HEK293 (cell line): ENCODE results near the gene DVL1.

Experiments
- CTCF ChIA-PET: fragments of 350-600 bp; formaldehyde crosslinking; extraction: SDS; loops from one replicate; lab custom pipeline; 2021; ENCODE audit warnings: antibody characterized with exemption; lab: Yijun Ruan, JAX
- POLR2A ChIA-PET: fragments of 300-600 bp; formaldehyde crosslinking; extraction: SDS; loops from one replicate; lab custom pipeline; 2020; ENCODE audit warnings: antibody characterized with exemption, inconsistent platforms; lab: Yijun Ruan, JAX
- H3K27ac ChIP-seq: fragments of 200-500 bp; sonication (Bioruptor generic); 2 replicates; pipeline ENCODE4 v1.5.1; 2014; ENCODE audit warnings: low read depth, low read length, control low read depth, inconsistent platforms; ENCODE audit errors: extremely low read depth
- H3K36me3 ChIP-seq, 2 experiments: fragments of 200-500 bp in 1 of 2; sonication (Bioruptor generic) in 1 of 2; 1 replicate in 1 of 2; 2 replicates in 1 of 2; pipeline ENCODE4 v1.5.1; 2014 to 2017; ENCODE audit warnings: inconsistent platforms in 2 of 2, low read length in 2 of 2; ENCODE audit not compliant: control insufficient read depth in 2 of 2, insufficient read depth in 1 of 2
- H3K4me1 ChIP-seq: fragments of 200-500 bp; sonication (Bioruptor generic); 2 replicates; pipeline ENCODE4 v1.5.1; 2014; ENCODE audit warnings: mild to moderate bottlenecking, low read length, inconsistent platforms; ENCODE audit not compliant: control insufficient read depth, insufficient read depth
- H3K4me3 ChIP-seq: 2 replicates; pipeline ENCODE4 v1.5.1; 2011; ENCODE audit warnings: low read depth, mild to moderate bottlenecking, control low read depth, low read length, moderate library complexity
- H3K9me3 ChIP-seq: fragments of 200-500 bp; sonication (Bioruptor generic); 2 replicates; pipeline ENCODE4 v1.5.1; 2014; ENCODE audit warnings: low read depth, low read length, inconsistent platforms; ENCODE audit not compliant: control insufficient read depth, insufficient read depth
- BCL11B ChIP-seq: fragments of 450-650 bp; formaldehyde crosslinking; IDR thresholded peaks from 2 replicates; pipeline ENCODE4 v1.5.1; 2016; ENCODE audit warnings: low read depth, missing biosample characterization, missing genetic modification characterization
- BCL6B ChIP-seq: fragments of 450-650 bp; formaldehyde crosslinking; IDR thresholded peaks from 2 replicates; pipeline ENCODE4 v1.5.1; 2017; ENCODE audit warnings: missing biosample characterization, missing genetic modification characterization
- ELK4 ChIP-seq: IDR thresholded peaks from 2 replicates; pipeline ENCODE4 v1.6.1; 2011; ENCODE audit warnings: mild to moderate bottlenecking, low read depth, low read length, borderline replicate concordance
- HOXA7 ChIP-seq: sonication (generic); formaldehyde crosslinking; IDR thresholded peaks from 2 replicates; pipeline ENCODE4 v1.8.1; 2022; ENCODE audit warnings: missing genetic modification reagents, borderline replicate concordance
- KLF8 ChIP-seq: fragments of 450-650 bp; formaldehyde crosslinking; IDR thresholded peaks from 2 replicates; pipeline ENCODE4 v1.5.1; 2016; ENCODE audit warnings: missing biosample characterization, missing genetic modification characterization
- SALL2 ChIP-seq: fragments of 450-650 bp; formaldehyde crosslinking; IDR thresholded peaks from 2 replicates; pipeline ENCODE4 v1.5.0; 2017; ENCODE audit warnings: missing biosample characterization, mild to moderate bottlenecking, missing genetic modification characterization, borderline replicate concordance
- ZBTB48 ChIP-seq: fragments of 450-650 bp; formaldehyde crosslinking; IDR thresholded peaks from 2 replicates; pipeline ENCODE4 v1.5.1; 2016; ENCODE audit warnings: missing biosample characterization, missing genetic modification characterization
- ZEB2 ChIP-seq: fragments of 450-650 bp; formaldehyde crosslinking; IDR thresholded peaks from 2 replicates; pipeline ENCODE4 v1.5.1; 2016; ENCODE audit warnings: missing biosample characterization, missing genetic modification characterization
- ZNF10 ChIP-seq: fragments of 450-650 bp; formaldehyde crosslinking; IDR thresholded peaks from 2 replicates; pipeline ENCODE4 v1.5.1; 2017; ENCODE audit warnings: missing biosample characterization, missing genetic modification characterization
- ZNF121 ChIP-seq: fragments of 450-650 bp; formaldehyde crosslinking; IDR thresholded peaks from 2 replicates; pipeline ENCODE4 v1.5.1; 2016; ENCODE audit warnings: missing biosample characterization, missing genetic modification characterization
- ZNF169 ChIP-seq: fragments of 450-650 bp; formaldehyde crosslinking; IDR thresholded peaks from 2 replicates; pipeline ENCODE4 v1.5.1; 2016; ENCODE audit warnings: missing biosample characterization, missing genetic modification characterization
- ZNF18 ChIP-seq: fragments of 450-650 bp; formaldehyde crosslinking; IDR thresholded peaks from 2 replicates; pipeline ENCODE4 v1.5.1; 2016; ENCODE audit warnings: missing biosample characterization, missing genetic modification characterization
- ZNF248 ChIP-seq: fragments of 450-650 bp; formaldehyde crosslinking; IDR thresholded peaks from 2 replicates; pipeline ENCODE4 v1.5.1; 2017; ENCODE audit warnings: missing biosample characterization, missing genetic modification characterization
- ZNF391 ChIP-seq: fragments of 450-650 bp; formaldehyde crosslinking; IDR thresholded peaks from 2 replicates; pipeline ENCODE4 v1.5.1; 2016; ENCODE audit warnings: low read depth, missing biosample characterization, missing genetic modification characterization, borderline replicate concordance
- ZNF398 ChIP-seq: fragments of 450-650 bp; formaldehyde crosslinking; IDR thresholded peaks from 2 replicates; pipeline ENCODE4 v1.5.1; 2017; ENCODE audit warnings: missing biosample characterization, missing genetic modification characterization
- ZNF449 ChIP-seq: fragments of 450-650 bp; formaldehyde crosslinking; IDR thresholded peaks from 2 replicates; pipeline ENCODE4 v1.5.1; 2017; ENCODE audit warnings: missing biosample characterization, mild to moderate bottlenecking, missing genetic modification characterization, moderate library complexity
- ZNF558 ChIP-seq: fragments of 450-650 bp; formaldehyde crosslinking; IDR thresholded peaks from 2 replicates; pipeline ENCODE4 v1.5.1; 2016; ENCODE audit warnings: missing biosample characterization, missing genetic modification characterization
- ZNF600 ChIP-seq: fragments of 450-650 bp; formaldehyde crosslinking; IDR thresholded peaks from 2 replicates; pipeline ENCODE4 v1.5.1; 2016; ENCODE audit warnings: missing biosample characterization, missing genetic modification characterization
- ZNF692 ChIP-seq: fragments of 450-650 bp; formaldehyde crosslinking; IDR thresholded peaks from 2 replicates; pipeline ENCODE4 v1.5.1; 2016; ENCODE audit warnings: missing biosample characterization, missing genetic modification characterization

DVL1 gene

GRCh38 chr1:1313500-1314236, 35.5 kb downstream of the DVL1 start:
- Histone ChIP-seq H3K36me3 (peaks cover 20 to 80% of the 10 kb centered on the region in 2 experiments), H3K27ac (no peak overlapping the region)
- CTCF ChIA-PET = interaction anchor here (0.6 kb wide), 1 partner anchor 191 kb away, joined by 4 read pairs; no protein-coding TSS in a partner anchor

GRCh38 chr1:1312450-1313314, 36.5 kb downstream of the DVL1 start:
- H3K9me3 ChIP-seq = no peaks in the 10 kb centered on the region
- no peak overlapping the region for H3K27ac ChIP-seq
- no peak overlapping the region for H3K4me3 ChIP-seq
- peaks cover 3% of the 10 kb centered on the region; the same call in 1 of the 2 replicates for H3K4me1 ChIP-seq
- ChIA-PET POLR2A (interaction anchor here (2.7 kb wide), 1 partner anchor 23 kb away, joined by 7 read pairs; no protein-coding TSS in a partner anchor), CTCF (interaction anchor here (0.6 kb wide), 1 partner anchor 190 kb away, joined by 4 read pairs; no protein-coding TSS in a partner anchor)
- peaks cover 16 to 79% of the 10 kb centered on the region in 2 experiments for H3K36me3 ChIP-seq
- TF ChIP-seq BCL11B (tag by site-specific recombination) = peak; percentile 61; the same call in 1 of the 2 replicates
- TF ChIP-seq ZNF248 = no peak
- TF ChIP-seq ZNF558 = no peak
- no peak for TF ChIP-seq ZNF18 (tag by site-specific recombination)
- TF ChIP-seq ELK4 = no peak
- peak; percentile 81 for TF ChIP-seq ZNF692 (tag by site-specific recombination)
- no peak for TF ChIP-seq SALL2 (tag by site-specific recombination)
- TF ChIP-seq ZNF391 (tag by site-specific recombination) = no peak
- no peak for TF ChIP-seq HOXA7 (CRISPR knock-in tag)
- TF ChIP-seq ZNF121 (tag by site-specific recombination) = no peak
- peak; percentile 24; the same call in 1 of the 2 replicates for TF ChIP-seq KLF8 (tag by site-specific recombination)
- no peak for TF ChIP-seq ZBTB48 (tag by site-specific recombination)
- peak; percentile 43 for TF ChIP-seq ZNF600 (tag by site-specific recombination)
- TF ChIP-seq ZNF398 = no peak
- no peak for TF ChIP-seq ZNF10 (tag by site-specific recombination)
- no peak for TF ChIP-seq ZNF169 (tag by site-specific recombination)
- TF ChIP-seq BCL6B = no peak

More at GRCh38 chr1:1313500-1314236, 35.5 kb downstream of the DVL1 start:
- TF ChIP-seq ZEB2 (tag by site-specific recombination) (no peak), ZNF449 (tag by site-specific recombination) (peak; percentile 87)
- TF ChIP-seq, all 188 proteins: peak for 1
- POLR2A ChIA-PET = interaction anchor here (2.7 kb wide), 1 partner anchor 22 kb away, joined by 7 read pairs; no protein-coding TSS in a partner anchor
- no peaks in the 10 kb centered on the region for H3K9me3 ChIP-seq
- peaks cover 10% of the 10 kb centered on the region for H3K4me1 ChIP-seq
- no peak overlapping the region for H3K4me3 ChIP-seq
